Fibroblast of lung (primary cell): ENCODE data around the gene OBSL1. TPM values are rescaled to one million over a fixed set of nuclear protein-coding genes. Genes with fewer than 3 reads are reported as not detected.

Experiments used
- DNase-seq, 2 donors: peaks; one replicate each; pipeline versions ENCODE4 v3.0.0 to v3.0.0-alpha.2; 2010; ENCODE audit warnings: low read depth in 2 of 2
- H2AFZ ChIP-seq: 2 replicates; pipeline ENCODE4 v1.5.1; 2012; ENCODE audit warnings: low read length, control low read depth, inconsistent platforms
- H3K27ac ChIP-seq: 2 replicates; pipeline ENCODE4 v1.5.1; 2011; ENCODE audit warnings: low read length, control low read depth; ENCODE audit not compliant: insufficient read depth
- H3K27me3 ChIP-seq: 2 replicates; pipeline ENCODE4 v1.5.1; 2011; ENCODE audit warnings: mild to moderate bottlenecking, low read length; ENCODE audit not compliant: control insufficient read depth, insufficient read depth
- H3K36me3 ChIP-seq: 2 replicates; pipeline ENCODE4 v1.5.1; 2011; ENCODE audit warnings: low read length; ENCODE audit not compliant: control insufficient read depth, insufficient read depth
- H3K4me1 ChIP-seq: 2 replicates; pipeline ENCODE4 v1.5.1; 2011; ENCODE audit warnings: low read length; ENCODE audit not compliant: control insufficient read depth, insufficient read depth; ENCODE audit errors: extremely low read depth
- H3K4me2 ChIP-seq: 2 replicates; pipeline ENCODE4 v1.5.1; 2011; ENCODE audit warnings: low read length, control low read depth; ENCODE audit not compliant: insufficient read depth; ENCODE audit errors: extremely low read depth
- H3K4me3 ChIP-seq, 4 experiments: fragments of 200-600 bp in 1 of 4; sonication (generic) in 1 of 4; replicated peaks in 1 of 4; 2 replicates each; pipeline ENCODE4 v1.5.1; 2011 to 2016; ENCODE audit warnings: low read length in 4 of 4, low read depth in 3 of 4, mild to moderate bottlenecking in 3 of 4, control low read depth in 2 of 4, inconsistent platforms in 1 of 4, mixed read lengths in 1 of 4; ENCODE audit not compliant: insufficient read depth in 1 of 4; ENCODE audit errors: control extremely low read depth in 1 of 4
- H3K79me2 ChIP-seq: 2 replicates; pipeline ENCODE4 v1.5.1; 2012; ENCODE audit warnings: mild to moderate bottlenecking, low read length, inconsistent platforms; ENCODE audit not compliant: control insufficient read depth, insufficient read depth
- H3K9ac ChIP-seq: 2 replicates; pipeline ENCODE4 v1.5.1; 2011; ENCODE audit warnings: mild to moderate bottlenecking, low read length, control low read depth; ENCODE audit not compliant: insufficient read depth
- H3K9me3 ChIP-seq: 2 replicates; pipeline ENCODE4 v1.5.1; 2012; ENCODE audit warnings: low read depth, low read length; ENCODE audit not compliant: control insufficient read depth, insufficient read depth
- H4K20me1 ChIP-seq: 2 replicates; pipeline ENCODE4 v1.5.1; 2011; ENCODE audit warnings: low read length; ENCODE audit not compliant: control insufficient read depth, insufficient read depth; ENCODE audit errors: extremely low read depth
- CTCF ChIP-seq, 2 donors: IDR thresholded peaks in 1 of 2; conservative IDR thresholded peaks in 1 of 2; 1 replicate in 1 of 2; 2 replicates in 1 of 2; pipeline ENCODE4 v1.5.1; 2011 to 2012; ENCODE audit warnings: low read length in 2 of 2, control low read depth in 1 of 2, inconsistent platforms in 1 of 2, low read depth in 1 of 2, mild to moderate bottlenecking in 1 of 2
- EZH2 ChIP-seq: IDR thresholded peaks from 2 replicates; pipeline ENCODE4 v1.5.1; 2012; ENCODE audit warnings: low read length, control low read depth, mild to moderate bottlenecking; ENCODE audit errors: missing control alignments
- polyA plus RNA-seq, 2 donors: library from polyadenylated mRNA; depleted of rRNA in 1 of 2; stranded (reverse) in 1 of 2; unstranded in 1 of 2; fragments of >200 nt; gene quantifications; 2 replicates each; pipeline ENCODE4 v1.2.1, GENCODE V29; 2011 to 2012; ENCODE audit warnings: missing spikeins in 1 of 2
- total RNA-seq: library from RNA; depleted of rRNA; stranded (reverse); fragments of >200 nt; gene quantifications from 2 replicates; pipeline ENCODE4 v1.2.1, GENCODE V29; 2014

OBSL1 gene
- total and polyA plus RNA-seq, 2 donors (not counting 1 experiment from before 2014, with no cell fraction given), result 24.7 to 28.7 TPM

- peaks cover 50% of the 10 kb centered on the region for H3K27me3 ChIP-seq
- peaks cover under 1% of the 10 kb centered on the region for H3K4me1 ChIP-seq
- no peak overlapping the region for H3K4me2 ChIP-seq
- no peak overlapping the region for H3K27ac ChIP-seq
- H3K79me2 ChIP-seq, result no peaks in the 10 kb centered on the region
- H3K9ac ChIP-seq, result no peak overlapping the region
- no peak for DNase-seq
- no peaks in the 10 kb centered on the region for H4K20me1 ChIP-seq
- TF ChIP-seq CTCF (conservative IDR thresholded peaks at IDR 0.05 in 1 of 2, IDR thresholded peaks at IDR 0.05 in 1 of 2; ENCODE audit: low read depth in 1 of 2, low read length in 2 of 2), result no peak
- TF ChIP-seq EZH2, result no peak
- no peak overlapping the region for H3K4me3 ChIP-seq
- no peak overlapping the region for H2AFZ ChIP-seq
- H3K36me3 ChIP-seq, result no peaks in the 10 kb centered on the region
- no peaks in the 10 kb centered on the region for H3K9me3 ChIP-seq
These were observed 55.3 kb downstream of the OBSL1 start for GRCh38 chr2:219515874-219516629.

- TF ChIP-seq EZH2, result no peak
- TF ChIP-seq CTCF (conservative IDR thresholded peaks at IDR 0.05 in 1 of 2, IDR thresholded peaks at IDR 0.05 in 1 of 2; ENCODE audit: low read depth in 1 of 2, low read length in 2 of 2), result no peak
- no peak for DNase-seq
- H2AFZ ChIP-seq, result no peak overlapping the region
- no peaks in the 10 kb centered on the region for H4K20me1 ChIP-seq
- no peak overlapping the region for H3K4me3 ChIP-seq
- H3K4me1 ChIP-seq, result no peaks in the 10 kb centered on the region
- no peak overlapping the region for H3K9ac ChIP-seq
- peaks cover 59% of the 10 kb centered on the region for H3K27me3 ChIP-seq
- H3K79me2 ChIP-seq, result no peaks in the 10 kb centered on the region
- H3K9me3 ChIP-seq, result no peaks in the 10 kb centered on the region
- no peak overlapping the region for H3K27ac ChIP-seq
- no peaks in the 10 kb centered on the region for H3K36me3 ChIP-seq
- H3K4me2 ChIP-seq, result no peak overlapping the region
These were observed 56.5 kb downstream of the OBSL1 start for GRCh38 chr2:219514836-219515235.

- Histone ChIP-seq H3K36me3 (no peaks in the 10 kb centered on the region), H3K27me3 (peaks cover 59% of the 10 kb centered on the region), H3K79me2 (no peaks in the 10 kb centered on the region), H3K9ac (no peak within 1 kb of the TSS), H3K9me3 (no peaks in the 10 kb centered on the region), H3K4me2 (no peak within 1 kb of the TSS), H3K4me3 (no peak within 1 kb of the TSS), H3K27ac (no peak within 1 kb of the TSS), H4K20me1 (no peaks in the 10 kb centered on the region), H2AFZ (no peak within 1 kb of the TSS), H3K4me1 (no peaks in the 10 kb centered on the region)
- no peak for DNase-seq
- TF ChIP-seq CTCF (conservative IDR thresholded peaks at IDR 0.05 in 1 of 2, IDR thresholded peaks at IDR 0.05 in 1 of 2; ENCODE audit: low read depth in 1 of 2, low read length in 2 of 2) (no peak), EZH2 (peak; percentile 91)
These were observed 57.1 kb downstream of the OBSL1 start, which contains the start of gene ASIC4 for GRCh38 chr2:219514196-219514761. Gene ASIC4, plus strand, starts transcription at chr2:219514482. Its CDS starts 243 bp downstream, at chr2:219514725.
